ENCODE results near the gene ZNF587. TPM values are rescaled to one million over a fixed set of nuclear protein-coding genes. Genes with fewer than 3 reads are reported as not detected.

The ZNF587 gene
- total and polyA plus RNA-seq, 2 of the 13 experiments (the other 11 are each of a cell fraction or from before 2014, with no cell fraction given), result 8.7 to 17.5 TPM

GRCh38 chr19:57914531-57914930 is 64.9 kb downstream of the ZNF587 start (continued):
- no peak for TF ChIP-seq IRX3 (CRISPR knock-in tag; IDR thresholded peaks at IDR 0.05; ENCODE audit: borderline replicate concordance, low read depth)
- TF ChIP-seq BCL6 (CRISPR knock-in tag; IDR thresholded peaks at IDR 0.05), result no peak
- peak; percentile 41; the same call in 1 of the 2 replicates for TF ChIP-seq SRF (IDR thresholded peaks at IDR 0.05; ENCODE audit: low read depth, low read length)
- no peak for TF ChIP-seq ZNF124 (CRISPR knock-in tag; IDR thresholded peaks at IDR 0.05)
- TF ChIP-seq ZBTB21 (CRISPR knock-in tag; IDR thresholded peaks at IDR 0.05), result no peak
- TF ChIP-seq ZBTB25 (CRISPR knock-in tag; IDR thresholded peaks at IDR 0.05), result no peak
- TF ChIP-seq NR2F1 (CRISPR knock-in tag; IDR thresholded peaks at IDR 0.05), result no peak
- TF ChIP-seq SP5 (CRISPR knock-in tag; IDR thresholded peaks at IDR 0.05; ENCODE audit: borderline replicate concordance, low read depth), result no peak
- TF ChIP-seq CEBPB (IDR thresholded peaks at IDR 0.05; ENCODE audit: borderline replicate concordance, low read depth, low read length), result no peak
- no peak for TF ChIP-seq FUBP1 (CRISPR knock-in tag; IDR thresholded peaks at IDR 0.05; ENCODE audit: borderline replicate concordance)
- no peak for TF ChIP-seq DZIP1 (CRISPR knock-in tag; IDR thresholded peaks at IDR 0.05)
- TF ChIP-seq ZNF382 (CRISPR knock-in tag; IDR thresholded peaks at IDR 0.05; ENCODE audit: borderline replicate concordance), result no peak
- TF ChIP-seq RELA (CRISPR knock-in tag; IDR thresholded peaks at IDR 0.05), result no peak
- no peak for TF ChIP-seq ZNF549 (CRISPR knock-in tag; IDR thresholded peaks at IDR 0.05)
- peak in 1 of 2 experiments; percentile 55; a peak in 1 of 4 replicates for TF ChIP-seq EP300 (IDR thresholded peaks at IDR 0.05; ENCODE audit: low read depth in 2 of 2, low read length in 2 of 2)
- TF ChIP-seq EP300 (CRISPR knock-in tag; IDR thresholded peaks at IDR 0.05; ENCODE audit: borderline replicate concordance), result no peak
- TF ChIP-seq AHR (CRISPR knock-in tag; IDR thresholded peaks at IDR 0.05), result no peak
- TF ChIP-seq ATF7 (IDR thresholded peaks at IDR 0.05), result no peak
- TF ChIP-seq ATF7 (CRISPR knock-in tag; IDR thresholded peaks at IDR 0.05), result no peak
- TF ChIP-seq ZBTB10 (CRISPR knock-in tag; IDR thresholded peaks at IDR 0.05; ENCODE audit: borderline replicate concordance), result no peak
